AG04450 (cell line): ENCODE measurements around the gene ICOS. TPM values are rescaled to one million over a fixed set of nuclear protein-coding genes. Genes with fewer than 3 reads are reported as not detected.

ENCODE experiments used
- CTCF ChIA-PET: fragments of 300-600, 350-600 bp; formaldehyde crosslinking; extraction: SDS; loops from one replicate; lab custom pipeline; 2022; ENCODE audit warnings: antibody characterized with exemption, inconsistent platforms; lab: Charles Lee
- POLR2A ChIA-PET: fragments of 350-600 bp; formaldehyde crosslinking; extraction: SDS; loops from one replicate; lab custom pipeline; 2021; ENCODE audit warnings: antibody characterized with exemption, inconsistent platforms; lab: Yijun Ruan, JAX
- DNase-seq: peaks from one replicate; pipeline ENCODE4 v3.0.0-alpha.2; 2011; ENCODE audit warnings: low read depth, low spot score
- H3K27ac ChIP-seq: one replicate; pipeline ENCODE4 v1.5.1; 2012; ENCODE audit warnings: low read depth, low read length, control low read depth
- H3K27me3 ChIP-seq: one replicate; pipeline ENCODE4 v1.6.0; 2012; ENCODE audit warnings: low read length; ENCODE audit not compliant: control insufficient read depth, insufficient read depth
- H3K4me3 ChIP-seq: 2 replicates; pipeline ENCODE4 v1.5.1; 2011; ENCODE audit warnings: mild to moderate bottlenecking, low read depth, low read length, control low read depth
- H3K9me3 ChIP-seq: 2 replicates; pipeline ENCODE4 v1.5.1; 2012; ENCODE audit warnings: low read length; ENCODE audit not compliant: control insufficient read depth, insufficient read depth
- polyA plus RNA-seq: library from polyadenylated mRNA; depleted of rRNA; stranded (reverse); fragments of >200 nt; gene quantifications from 2 replicates; pipeline ENCODE4 v1.2.3, GENCODE V29; 2011
- TF ChIP-seq, protein P1 (sequence below): IDR thresholded peaks from 2 replicates; pipeline ENCODE4 v1.5.1; 2011; ENCODE audit warnings: low read depth, low read length, control low read depth, inconsistent platforms

The ICOS gene
- polyA plus RNA-seq, 1 experiment = not detected

DNA sequence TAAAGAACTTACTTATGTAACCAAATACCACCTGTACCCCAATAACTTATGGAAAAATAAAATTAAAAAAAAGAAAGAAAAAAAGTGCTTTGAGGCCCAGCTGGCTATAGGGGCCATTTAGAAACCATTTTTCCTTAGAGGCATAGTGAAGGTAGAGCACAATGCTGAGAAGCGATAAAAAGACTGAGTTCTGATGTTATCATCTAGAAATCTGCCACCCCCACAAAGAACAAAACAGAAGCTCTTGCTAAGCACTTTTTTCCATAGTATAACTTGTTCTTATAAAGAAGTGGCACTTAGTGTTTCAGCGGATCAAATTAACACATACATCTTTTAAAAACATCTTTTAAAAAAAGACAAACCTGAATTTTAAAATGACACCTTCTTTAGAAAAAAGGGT lies 51.4 kb downstream of the ICOS start:
- TF ChIP-seq, protein P1, sequence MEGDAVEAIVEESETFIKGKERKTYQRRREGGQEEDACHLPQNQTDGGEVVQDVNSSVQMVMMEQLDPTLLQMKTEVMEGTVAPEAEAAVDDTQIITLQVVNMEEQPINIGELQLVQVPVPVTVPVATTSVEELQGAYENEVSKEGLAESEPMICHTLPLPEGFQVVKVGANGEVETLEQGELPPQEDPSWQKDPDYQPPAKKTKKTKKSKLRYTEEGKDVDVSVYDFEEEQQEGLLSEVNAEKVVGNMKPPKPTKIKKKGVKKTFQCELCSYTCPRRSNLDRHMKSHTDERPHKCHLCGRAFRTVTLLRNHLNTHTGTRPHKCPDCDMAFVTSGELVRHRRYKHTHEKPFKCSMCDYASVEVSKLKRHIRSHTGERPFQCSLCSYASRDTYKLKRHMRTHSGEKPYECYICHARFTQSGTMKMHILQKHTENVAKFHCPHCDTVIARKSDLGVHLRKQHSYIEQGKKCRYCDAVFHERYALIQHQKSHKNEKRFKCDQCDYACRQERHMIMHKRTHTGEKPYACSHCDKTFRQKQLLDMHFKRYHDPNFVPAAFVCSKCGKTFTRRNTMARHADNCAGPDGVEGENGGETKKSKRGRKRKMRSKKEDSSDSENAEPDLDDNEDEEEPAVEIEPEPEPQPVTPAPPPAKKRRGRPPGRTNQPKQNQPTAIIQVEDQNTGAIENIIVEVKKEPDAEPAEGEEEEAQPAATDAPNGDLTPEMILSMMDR = no peak
- CTCF ChIA-PET = no interaction called here

DNA sequence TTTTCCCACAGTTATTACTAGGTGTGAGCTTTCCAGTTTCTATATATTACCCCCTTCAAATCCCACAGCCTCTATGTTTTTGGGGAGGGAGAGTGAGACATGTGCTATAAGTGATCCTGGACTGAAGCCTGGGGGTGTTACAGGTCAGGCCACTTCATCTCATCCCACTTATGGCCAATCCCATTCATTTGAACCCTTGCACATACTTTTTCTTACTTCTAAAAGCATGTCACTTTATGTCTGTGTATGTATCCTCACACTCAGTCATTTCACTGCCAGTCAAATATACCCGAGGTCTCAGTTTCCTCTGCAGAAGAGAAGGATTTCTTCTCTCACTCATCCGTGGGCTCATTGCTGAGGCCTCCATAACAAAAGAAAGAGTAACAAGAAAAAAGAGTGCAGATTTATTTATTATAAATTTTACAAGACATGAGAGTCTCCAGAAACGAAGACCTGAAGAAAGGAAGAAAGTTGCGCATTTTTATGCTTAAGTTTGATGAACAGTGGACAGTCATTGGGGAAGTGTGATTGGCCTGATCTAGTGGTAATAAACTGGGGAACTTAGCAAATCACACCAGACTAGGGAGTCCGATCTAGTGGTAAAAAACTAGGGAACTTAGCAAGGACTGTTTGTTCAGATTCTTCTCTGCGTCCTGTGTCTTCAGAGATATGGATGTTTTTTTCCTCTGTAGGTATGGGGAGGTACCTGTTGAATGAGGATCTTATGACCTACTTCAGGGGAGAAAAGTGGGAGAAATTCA lies 52.1 kb downstream of the ICOS start:
- CTCF ChIA-PET = no interaction called here
- Histone ChIP-seq H3K9me3 (no peaks in the 10 kb centered on the region), H3K4me3 (no peak overlapping the region), H3K27ac (no peak overlapping the region), H3K27me3 (peaks cover 4% of the 10 kb centered on the region)
- no peak for DNase-seq
- TF ChIP-seq, protein P1 = no peak
- POLR2A ChIA-PET = no interaction called here

More for the DNA sequence above, 51.4 kb downstream of the ICOS start:
- peaks cover 4% of the 10 kb centered on the region for H3K27me3 ChIP-seq
- no peak for DNase-seq
- H3K27ac ChIP-seq = no peak overlapping the region
- H3K9me3 ChIP-seq = no peaks in the 10 kb centered on the region
- H3K4me3 ChIP-seq = no peak overlapping the region
- POLR2A ChIA-PET = no interaction called here

DNA sequence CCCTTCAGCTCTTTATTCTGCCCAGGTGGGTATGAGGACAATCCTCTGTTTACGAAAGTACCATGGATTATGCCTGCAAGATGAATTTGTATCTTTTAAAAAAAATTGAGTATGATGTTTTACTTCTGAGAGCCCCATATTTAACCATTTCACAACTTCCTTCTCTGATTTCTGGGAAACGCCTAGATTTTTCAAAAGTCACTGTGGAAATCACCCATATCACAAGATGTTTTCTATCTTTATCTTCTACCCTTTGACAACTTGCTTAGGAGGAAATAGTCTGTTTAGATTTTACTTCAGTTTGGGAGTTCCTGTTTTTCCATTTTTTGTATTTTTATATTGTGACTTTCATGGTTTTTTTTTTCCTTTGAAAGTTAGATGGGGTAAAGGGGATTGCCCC lies 53.0 kb downstream of the ICOS start:
- Histone ChIP-seq H3K27me3 (peaks cover 4% of the 10 kb centered on the region), H3K9me3 (no peaks in the 10 kb centered on the region), H3K4me3 (no peak overlapping the region), H3K27ac (no peak overlapping the region)
- CTCF ChIA-PET = no interaction called here
- no peak for DNase-seq
- POLR2A ChIA-PET = no interaction called here
- TF ChIP-seq, protein P1 = no peak

DNA sequence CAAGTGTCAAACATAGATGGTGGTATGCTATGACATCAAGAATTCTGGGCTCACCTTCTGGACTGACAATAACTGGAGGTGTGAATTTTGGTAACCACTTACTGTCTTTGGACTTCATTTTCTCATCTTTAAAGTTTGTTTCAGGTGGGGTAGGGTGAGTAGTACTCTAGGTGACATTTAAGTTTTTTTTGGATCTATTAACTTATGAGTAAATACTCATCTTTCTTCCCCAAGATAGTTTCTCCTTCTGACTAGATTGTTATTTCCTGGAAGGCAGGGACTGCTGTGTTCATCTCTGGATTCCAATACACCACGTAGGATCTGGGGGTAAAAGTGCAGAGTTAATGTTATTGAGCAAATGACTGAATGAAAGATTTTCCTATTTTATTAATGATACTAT lies 55.9 kb downstream of the ICOS start:
- no peak for DNase-seq
- TF ChIP-seq, protein P1 = no peak
- no peak overlapping the region for H3K27ac ChIP-seq
- CTCF ChIA-PET = no interaction called here
- H3K4me3 ChIP-seq = no peak overlapping the region
- no peaks in the 10 kb centered on the region for H3K27me3 ChIP-seq
- H3K9me3 ChIP-seq = no peaks in the 10 kb centered on the region
- POLR2A ChIA-PET = no interaction called here

DNA sequence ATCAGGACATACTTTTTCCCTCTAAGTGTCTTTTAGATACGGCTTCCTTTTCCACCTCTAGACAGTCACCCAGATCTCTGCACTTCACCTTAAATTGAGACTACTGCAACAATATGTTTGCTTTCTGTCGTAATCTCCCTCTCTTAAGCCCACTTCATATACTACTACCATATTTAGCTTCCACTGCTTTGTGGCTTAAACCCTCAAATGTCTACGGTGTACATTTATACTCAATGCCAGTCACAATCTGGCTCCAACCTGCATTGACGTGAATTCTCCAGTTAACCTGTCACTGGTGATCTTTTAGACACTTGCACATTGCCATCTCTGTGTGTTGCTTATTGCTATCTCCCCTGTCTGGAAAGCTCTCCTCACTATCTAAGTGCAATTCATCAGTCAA lies 56.4 kb downstream of the ICOS start:
- Histone ChIP-seq H3K27ac (no peak overlapping the region), H3K4me3 (no peak overlapping the region), H3K27me3 (no peaks in the 10 kb centered on the region), H3K9me3 (no peaks in the 10 kb centered on the region)
- ChIA-PET POLR2A (no interaction called here), CTCF (no interaction called here)
- DNase-seq = no peak
- TF ChIP-seq, protein P1 = no peak
